ACC112 (cell line): Measurements from ENCODE around the gene GTF2A1.
"Not testable (repeated sequence)": the region's sequence is repeated elsewhere in the genome, so short reads cannot be mapped to it uniquely, and the experiment has no call there.

Experiments
- H2AFZ ChIP-seq: fragments of 200-600 bp; sonication (generic); one replicate; pipeline ENCODE4 v1.6.0; 2017; ENCODE audit warnings: antibody characterized with exemption, low read length; ENCODE audit not compliant: unreplicated experiment
- H3K27ac ChIP-seq: fragments of 200-600 bp; sonication (generic); 2 replicates; pipeline ENCODE4 v1.5.1; 2014; ENCODE audit warnings: low read depth, mild to moderate bottlenecking, antibody characterized with exemption, low read length, moderate library complexity
- H3K27me3 ChIP-seq: fragments of 200-600 bp; sonication (generic); 2 replicates; pipeline ENCODE4 v1.6.1; 2014; ENCODE audit warnings: mild to moderate bottlenecking, antibody characterized with exemption, low read length, moderate library complexity, mixed read lengths; ENCODE audit not compliant: insufficient read depth
- H3K36me3 ChIP-seq: fragments of 200-600 bp; sonication (generic); 2 replicates; pipeline ENCODE4 v1.6.1; 2016; ENCODE audit warnings: mild to moderate bottlenecking, antibody characterized with exemption, low read length, moderate library complexity, mixed read lengths; ENCODE audit not compliant: insufficient read depth
- H3K4me1 ChIP-seq: fragments of 200-600 bp; sonication (generic); one replicate; pipeline ENCODE4 v1.6.1; 2016; ENCODE audit warnings: low read length, mixed read lengths; ENCODE audit not compliant: insufficient read depth, unreplicated experiment, control insufficient read depth
- H3K4me3 ChIP-seq: fragments of 200-600 bp; sonication (generic); 2 replicates; pipeline ENCODE4 v1.5.1; 2014; ENCODE audit warnings: mild to moderate bottlenecking, low read depth, low read length
- H3K79me2 ChIP-seq: fragments of 200-600 bp; sonication (generic); one replicate; pipeline ENCODE4 v1.6.0; 2016; ENCODE audit warnings: low read length; ENCODE audit not compliant: control insufficient read depth, unreplicated experiment, insufficient read depth

GTF2A1 gene

GRCh38 chr14:81231540-81231939 lies 10.8 kb upstream of the GTF2A1 start:
- Histone ChIP-seq H3K79me2 (no peaks in the 10 kb centered on the region), H3K4me1 (peaks cover 8% of the 10 kb centered on the region), H3K27ac (no peak overlapping the region), H2AFZ (no peak overlapping the region), H3K36me3 (no peaks in the 10 kb centered on the region), H3K4me3 (no peak overlapping the region), H3K27me3 (peaks cover 3% of the 10 kb centered on the region; the same call in 1 of the 2 replicates)

- Histone ChIP-seq H2AFZ (no peak overlapping the region), H3K27ac (no peak overlapping the region), H3K4me3 (no peak overlapping the region), H3K4me1 (peaks cover 7% of the 10 kb centered on the region), H3K79me2 (peaks cover 9% of the 10 kb centered on the region), H3K27me3 (no peaks in the 10 kb centered on the region), H3K36me3 (no peaks in the 10 kb centered on the region)
Observed at GRCh38 chr14:81224222-81224621, 3.5 kb upstream of the GTF2A1 start.

GRCh38 chr14:81223788-81224187 lies 3.0 kb upstream of the GTF2A1 start:
- not testable (repeated sequence) for H3K4me3 ChIP-seq, H3K36me3 ChIP-seq, H3K27me3 ChIP-seq, H2AFZ ChIP-seq, H3K27ac ChIP-seq, H3K4me1 ChIP-seq
- peaks cover 11% of the 10 kb centered on the region for H3K79me2 ChIP-seq

- Histone ChIP-seq H2AFZ (no peak overlapping the region), H3K4me3 (no peak overlapping the region), H3K36me3 (no peaks in the 10 kb centered on the region), H3K4me1 (peaks cover 14% of the 10 kb centered on the region), H3K27ac (no peak overlapping the region), H3K27me3 (no peaks in the 10 kb centered on the region), H3K79me2 (peaks cover 22% of the 10 kb centered on the region)
Observed at GRCh38 chr14:81222691-81223090, 1.9 kb upstream of the GTF2A1 start.

GRCh38 chr14:81222126-81222525 lies 1.4 kb upstream of the GTF2A1 start:
- H3K27me3 ChIP-seq, result no peaks in the 10 kb centered on the region
- peak overlapping the region; percentile 100 for H3K27ac ChIP-seq
- peaks cover 28% of the 10 kb centered on the region for H3K79me2 ChIP-seq
- H3K4me1 ChIP-seq, result peaks cover 20% of the 10 kb centered on the region
- peak overlapping the region; percentile 98 for H3K4me3 ChIP-seq
- H3K36me3 ChIP-seq, result no peaks in the 10 kb centered on the region
- H2AFZ ChIP-seq, result peak overlapping the region; percentile 91

- Histone ChIP-seq H3K4me1 (peaks cover 25% of the 10 kb centered on the region), H3K4me3 (peak overlapping the region; percentile 98), H3K27me3 (no peaks in the 10 kb centered on the region), H3K27ac (peak overlapping the region; percentile 100), H3K36me3 (0 out of 2 replicates have a peak, but pooled peaks cover 3% of the 10 kb centered on the region), H2AFZ (peak overlapping the region; percentile 91), H3K79me2 (peaks cover 33% of the 10 kb centered on the region)
Observed at GRCh38 chr14:81221579-81222102, 882 bp upstream of the GTF2A1 start.

GRCh38 chr14:81220580-81220829 lies 254 bp downstream of the GTF2A1 start:
- H3K79me2 ChIP-seq, result peaks cover 44% of the 10 kb centered on the region
- no peaks in the 10 kb centered on the region for H3K27me3 ChIP-seq
- no peak overlapping the region for H2AFZ ChIP-seq
- H3K4me3 ChIP-seq, result peak overlapping the region; percentile 98
- peaks cover 27% of the 10 kb centered on the region for H3K4me1 ChIP-seq
- peak overlapping the region; percentile 91 for H3K27ac ChIP-seq
- peaks cover 12% of the 10 kb centered on the region for H3K36me3 ChIP-seq

GRCh38 chr14:81219759-81220579 lies 790 bp downstream of the GTF2A1 start:
- H3K27me3 ChIP-seq, result no peaks in the 10 kb centered on the region
- peak overlapping the region; percentile 91 for H3K27ac ChIP-seq
- H3K79me2 ChIP-seq, result peaks cover 50% of the 10 kb centered on the region
- peak overlapping the region; percentile 98 for H3K4me3 ChIP-seq
- peaks cover 17% of the 10 kb centered on the region for H3K36me3 ChIP-seq
- peaks cover 27% of the 10 kb centered on the region for H3K4me1 ChIP-seq
- peak overlapping the region; percentile 58 for H2AFZ ChIP-seq

GRCh38 chr14:81219210-81219758 lies 1.5 kb downstream of the GTF2A1 start:
- H3K36me3 ChIP-seq, result peaks cover 21% of the 10 kb centered on the region
- no peaks in the 10 kb centered on the region for H3K27me3 ChIP-seq
- peaks cover 52% of the 10 kb centered on the region for H3K79me2 ChIP-seq
- H3K27ac ChIP-seq, result peak overlapping the region; percentile 84
- H3K4me3 ChIP-seq, result peak overlapping the region; percentile 89
- H3K4me1 ChIP-seq, result peaks cover 27% of the 10 kb centered on the region
- peak overlapping the region; percentile 58 for H2AFZ ChIP-seq

GRCh38 chr14:81211844-81212243 lies 8.9 kb downstream of the GTF2A1 start:
- peaks cover 4% of the 10 kb centered on the region for H3K4me1 ChIP-seq
- H3K79me2 ChIP-seq, result peaks cover 52% of the 10 kb centered on the region

More at GRCh38 chr14:81211844-81212243, 8.9 kb downstream of the GTF2A1 start:
- Histone ChIP-seq H3K36me3 (peaks cover 34% of the 10 kb centered on the region), H3K4me3 (no peak overlapping the region), H3K27ac (no peak overlapping the region), H3K27me3 (no peaks in the 10 kb centered on the region), H2AFZ (no peak overlapping the region)
